ENCODE results near the gene BCL2L14.

Gene BCL2L14

GRCh38 chr12:12138203-12139154, 67.7 kb downstream of the BCL2L14 start:
- H3K9me3 ChIP-seq (ENCODE audit: control insufficient read depth, insufficient read depth, low read depth, low read length): no peaks in the 10 kb centered on the region
- TF ChIP-seq ZNF146 (tag by site-specific recombination; IDR thresholded peaks at IDR 0.05) (no peak), ZNF600 (tag by site-specific recombination; IDR thresholded peaks at IDR 0.05) (no peak), ZNF513 (tag by site-specific recombination; IDR thresholded peaks at IDR 0.05) (no peak), ZBTB17 (tag by site-specific recombination; IDR thresholded peaks at IDR 0.05) (no peak), REST (tag by site-specific recombination; IDR thresholded peaks at IDR 0.05) (no peak), ZNF23 (tag by site-specific recombination; IDR thresholded peaks at IDR 0.05; ENCODE audit: borderline replicate concordance) (no peak), ZNF501 (tag by site-specific recombination; IDR thresholded peaks at IDR 0.05) (no peak), ZNF394 (tag by site-specific recombination; IDR thresholded peaks at IDR 0.05; ENCODE audit: borderline replicate concordance) (no peak)
- H3K27ac ChIP-seq (ENCODE audit: extremely low read depth, low read depth, low read length): no peak overlapping the region
- CTCF ChIA-PET: interaction anchor here (0.6 to 0.7 kb wide), 3 partner anchors 42 to 602 kb away, joined by 3 to 6 read pairs (median 3); no protein-coding TSS in a partner anchor
- peaks cover 12 to 24% of the 10 kb centered on the region in 2 experiments for H3K36me3 ChIP-seq (ENCODE audit: control insufficient read depth in 2 of 2, insufficient read depth in 1 of 2, low read length in 2 of 2)
- no peak overlapping the region for H3K4me3 ChIP-seq (ENCODE audit: low read depth, low read length)
- POLR2A ChIA-PET: no interaction called here
- H3K4me1 ChIP-seq (ENCODE audit: control insufficient read depth, insufficient read depth, low read length): no peaks in the 10 kb centered on the region

GRCh38 chr12:12141000-12141399, 70.3 kb downstream of the BCL2L14 start:
- H3K4me3 ChIP-seq (ENCODE audit: low read depth, low read length): no peak overlapping the region
- TF ChIP-seq ZNF660 (tag by site-specific recombination; IDR thresholded peaks at IDR 0.05) (no peak), MYNN (tag by site-specific recombination; IDR thresholded peaks at IDR 0.05; ENCODE audit: borderline replicate concordance) (no peak), OSR2 (tag by site-specific recombination; IDR thresholded peaks at IDR 0.05) (no peak), ZNF423 (tag by site-specific recombination; IDR thresholded peaks at IDR 0.05) (no peak), ZNF157 (tag by site-specific recombination; IDR thresholded peaks at IDR 0.05) (no peak), ZNF184 (tag by site-specific recombination; IDR thresholded peaks at IDR 0.05) (no peak), ZNF366 (tag by site-specific recombination; conservative IDR thresholded peaks at IDR 0.05) (peak; percentile 37; the same call in 1 of the 2 replicates), ZNF362 (tag by site-specific recombination; IDR thresholded peaks at IDR 0.05) (no peak), ZSCAN5A (tag by site-specific recombination; IDR thresholded peaks at IDR 0.05) (no peak), ZNF280D (tag by site-specific recombination; IDR thresholded peaks at IDR 0.05) (no peak), PRDM1 (tag by site-specific recombination; IDR thresholded peaks at IDR 0.05) (peak; percentile 98), KLF17 (tag by site-specific recombination; IDR thresholded peaks at IDR 0.05) (no peak)
- ChIA-PET CTCF (interaction anchor here (0.6 to 0.7 kb wide), 2 partner anchors 141 to 529 kb away, joined by 3 to 4 read pairs; no protein-coding TSS in a partner anchor), POLR2A (no interaction called here)
- no peaks in the 10 kb centered on the region for H3K4me1 ChIP-seq (ENCODE audit: control insufficient read depth, insufficient read depth, low read length)
- H3K9me3 ChIP-seq (ENCODE audit: control insufficient read depth, insufficient read depth, low read depth, low read length): no peaks in the 10 kb centered on the region
- no peak overlapping the region for H3K27ac ChIP-seq (ENCODE audit: extremely low read depth, low read depth, low read length)
- H3K36me3 ChIP-seq (ENCODE audit: control insufficient read depth in 2 of 2, insufficient read depth in 1 of 2, low read length in 2 of 2): peaks cover 7 to 27% of the 10 kb centered on the region in 2 experiments
